ENCODE data around the gene USP6NL.

Gene USP6NL

GRCh38 chr10:11489591-11489990 lies 121.9 kb downstream of the USP6NL start:
- H3K4me3 ChIP-seq (ENCODE audit: low read length), result no peak overlapping the region
- TF ChIP-seq CTCF (IDR thresholded peaks at IDR 0.05; ENCODE audit: insufficient read depth, low read depth, low read length, missing control alignments), result no peak
- no peak for DNase-seq (ENCODE audit: low read depth)

GRCh38 chr10:11488126-11488525 lies 123.3 kb downstream of the USP6NL start:
- no peak for TF ChIP-seq CTCF (IDR thresholded peaks at IDR 0.05; ENCODE audit: insufficient read depth, low read depth, low read length, missing control alignments)
- no peak overlapping the region for H3K4me3 ChIP-seq (ENCODE audit: low read length)
- no peak for DNase-seq (ENCODE audit: low read depth)

GRCh38 chr10:11483201-11484148 lies 128.0 kb downstream of the USP6NL start:
- DNase-seq (ENCODE audit: low read depth), result no peak
- no peak overlapping the region for H3K4me3 ChIP-seq (ENCODE audit: low read length)
- no peak for TF ChIP-seq CTCF (IDR thresholded peaks at IDR 0.05; ENCODE audit: insufficient read depth, low read depth, low read length, missing control alignments)

- no peak overlapping the region for H3K4me3 ChIP-seq (ENCODE audit: low read length)
- DNase-seq (ENCODE audit: low read depth), result no peak
- no peak for TF ChIP-seq CTCF (IDR thresholded peaks at IDR 0.05; ENCODE audit: insufficient read depth, low read depth, low read length, missing control alignments)
Measured at GRCh38 chr10:11482306-11482705, 129.1 kb downstream of the USP6NL start.

GRCh38 chr10:11480687-11481086 lies 130.8 kb downstream of the USP6NL start:
- no peak for DNase-seq (ENCODE audit: low read depth)
- H3K4me3 ChIP-seq (ENCODE audit: low read length), result no peak overlapping the region
- no peak for TF ChIP-seq CTCF (IDR thresholded peaks at IDR 0.05; ENCODE audit: insufficient read depth, low read depth, low read length, missing control alignments)

GRCh38 chr10:11479300-11479699 lies 132.2 kb downstream of the USP6NL start:
- no peak overlapping the region for H3K4me3 ChIP-seq (ENCODE audit: low read length)
- TF ChIP-seq CTCF (IDR thresholded peaks at IDR 0.05; ENCODE audit: insufficient read depth, low read depth, low read length, missing control alignments), result no peak
- no peak for DNase-seq (ENCODE audit: low read depth)

- TF ChIP-seq CTCF (IDR thresholded peaks at IDR 0.05; ENCODE audit: insufficient read depth, low read depth, low read length, missing control alignments), result no peak
- no peak for DNase-seq (ENCODE audit: low read depth)
- H3K4me3 ChIP-seq (ENCODE audit: low read length), result no peak overlapping the region
Measured at GRCh38 chr10:11478807-11479206, 132.6 kb downstream of the USP6NL start.

Measured in epithelial cell of esophagus (primary cell).